IMR-90 (cell line): ENCODE results near the gene DDX6. TPM values are rescaled to one million over a fixed set of nuclear protein-coding genes. Genes with fewer than 3 reads are reported as not detected.

Experiments used
- ATAC-seq: fragments of 200-7000 bp; cut with Tn5 transposase; 2 replicates; pipeline ENCODE4 v1.9.1; 2020; ENCODE audit warnings: low read depth, mild to moderate bottlenecking, moderate library complexity
- BruUV-seq: library from RNA; stranded (reverse); fragments of 400-500 nt; replicated peaks from 2 replicates; lab custom pipeline; 2021; lab: Mats Ljungman, UMichigan
- CTCF ChIA-PET: fragments of 300-600 bp; formaldehyde crosslinking; extraction: SDS; loops from one replicate; lab custom pipeline; 2021; ENCODE audit warnings: antibody characterized with exemption; lab: Yijun Ruan, JAX
- POLR2A ChIA-PET: fragments of 300-600 bp; sonication (Branson Sonifier 250); formaldehyde crosslinking; loops from one replicate; lab custom pipeline; 2022; ENCODE audit warnings: antibody characterized with exemption; ENCODE audit not compliant: unreplicated experiment; lab: Charles Lee
- DNase-seq: peaks from one replicate; pipeline ENCODE4 v3.0.0; 2013
- H2AFZ ChIP-seq: replicated peaks from 2 replicates; pipeline ENCODE3; 2013; ENCODE audit warnings: low read length, mild to moderate bottlenecking; ENCODE audit not compliant: poor library complexity
- H2AK5ac ChIP-seq: 2 replicates; pipeline ENCODE4 v1.6.1; 2013; ENCODE audit warnings: low read depth, low read length, inconsistent platforms
- H2AK9ac ChIP-seq: replicated peaks from 2 replicates; pipeline ENCODE3; 2013; ENCODE audit warnings: mild to moderate bottlenecking, low read depth, low read length, moderate library complexity; ENCODE audit not compliant: poor library complexity
- H2BK120ac ChIP-seq: 2 replicates; pipeline ENCODE4 v1.6.1; 2013; ENCODE audit warnings: low read depth, low read length, inconsistent platforms
- H2BK15ac ChIP-seq: 3 replicates; pipeline ENCODE4 v1.6.1; 2013; ENCODE audit warnings: low read depth, low read length, inconsistent platforms
- H2BK20ac ChIP-seq: 2 replicates; pipeline ENCODE4 v1.6.1; 2013; ENCODE audit warnings: low read depth, mild to moderate bottlenecking, inconsistent platforms, low read length, moderate library complexity
- H2BK5ac ChIP-seq: 2 replicates; pipeline ENCODE4 v1.6.1; 2013; ENCODE audit warnings: mild to moderate bottlenecking, low read depth, low read length, inconsistent platforms; ENCODE audit not compliant: poor library complexity, severe bottlenecking
- H3K14ac ChIP-seq: replicated peaks from 2 replicates; pipeline ENCODE4 v1.6.1; 2013; ENCODE audit warnings: low read depth, low read length, inconsistent platforms
- H3K18ac ChIP-seq: 2 replicates; pipeline ENCODE4 v1.6.1; 2013; ENCODE audit warnings: low read depth, low read length, control low read depth
- H3K23ac ChIP-seq: 2 replicates; pipeline ENCODE4 v1.6.1; 2013; ENCODE audit warnings: low read depth, low read length, inconsistent platforms
- H3K27ac ChIP-seq: 2 replicates; pipeline ENCODE4 v1.5.1; 2013; ENCODE audit warnings: mild to moderate bottlenecking, control low read depth, low read length; ENCODE audit not compliant: insufficient read depth
- H3K27me3 ChIP-seq: 2 replicates; pipeline ENCODE4 v1.6.1; 2013; ENCODE audit warnings: low read length; ENCODE audit not compliant: control insufficient read depth, insufficient read depth
- H3K36me3 ChIP-seq: 2 replicates; pipeline ENCODE4 v1.6.1; 2013; ENCODE audit warnings: low read length, mixed read lengths; ENCODE audit not compliant: control insufficient read depth, insufficient read depth
- H3K4ac ChIP-seq: 2 replicates; pipeline ENCODE4 v1.6.1; 2013; ENCODE audit warnings: low read depth, low read length, inconsistent platforms
- H3K4me1 ChIP-seq: 2 replicates; pipeline ENCODE4 v1.6.1; 2013; ENCODE audit warnings: low read length, mixed read lengths; ENCODE audit not compliant: control insufficient read depth, insufficient read depth
- H3K4me2 ChIP-seq: 2 replicates; pipeline ENCODE4 v1.6.1; 2013; ENCODE audit warnings: low read depth, mild to moderate bottlenecking, control low read depth, low read length, moderate library complexity
- H3K4me3 ChIP-seq: 2 replicates; pipeline ENCODE4 v1.5.1; 2013; ENCODE audit warnings: low read depth, mild to moderate bottlenecking, control low read depth, low read length, moderate library complexity; ENCODE audit not compliant: insufficient read depth
- H3K56ac ChIP-seq: 2 replicates; pipeline ENCODE4 v1.6.1; 2013; ENCODE audit warnings: low read length, inconsistent platforms; ENCODE audit not compliant: insufficient read depth; ENCODE audit errors: extremely low read depth
- H3K79me1 ChIP-seq, 2 experiments: 2 replicates each; pipeline ENCODE4 v1.6.1; 2013; ENCODE audit warnings: low read length in 2 of 2, inconsistent platforms in 1 of 2, low read depth in 1 of 2
- H3K9ac ChIP-seq: 2 replicates; pipeline ENCODE4 v1.6.1; 2013; ENCODE audit warnings: low read depth, low read length, control low read depth
- H3K9me1 ChIP-seq: 2 replicates; pipeline ENCODE4 v1.6.1; 2013; ENCODE audit warnings: low read length, inconsistent platforms; ENCODE audit not compliant: insufficient read depth
- H3K9me3 ChIP-seq: 2 replicates; pipeline ENCODE4 v1.6.1; 2013; ENCODE audit warnings: low read length; ENCODE audit not compliant: control insufficient read depth, insufficient read depth
- H4K20me1 ChIP-seq: 2 replicates; pipeline ENCODE4 v1.6.1; 2013; ENCODE audit warnings: low read length, inconsistent platforms; ENCODE audit not compliant: insufficient read depth
- H4K5ac ChIP-seq: 2 replicates; pipeline ENCODE4 v1.6.1; 2013; ENCODE audit warnings: mild to moderate bottlenecking, low read depth, low read length, control low read depth
- H4K8ac ChIP-seq, 2 experiments: 2 replicates each; pipeline ENCODE4 v1.6.1; 2013; ENCODE audit warnings: low read depth in 2 of 2, low read length in 2 of 2, control low read depth in 1 of 2, inconsistent platforms in 1 of 2
- H4K91ac ChIP-seq: 2 replicates; pipeline ENCODE4 v1.6.1; 2013; ENCODE audit warnings: low read depth, low read length, inconsistent platforms; ENCODE audit not compliant: insufficient read depth
- CTCF ChIP-seq: conservative IDR thresholded peaks from 2 replicates; pipeline ENCODE4 v1.5.1; 2012; ENCODE audit warnings: mild to moderate bottlenecking, low read depth, low read length, improper control_type of control experiment
- MAFK ChIP-seq: IDR thresholded peaks from 2 replicates; pipeline ENCODE4 v1.6.1; 2012; ENCODE audit warnings: low read depth, low read length, improper control_type of control experiment
- NFE2L2 ChIP-seq: fragments of 150-350 bp; IDR thresholded peaks from 2 replicates; pipeline ENCODE4 v1.6.1; 2016; ENCODE audit warnings: low read depth, mild to moderate bottlenecking, low read length
- RCOR1 ChIP-seq: IDR thresholded peaks from 2 replicates; pipeline ENCODE4 v1.6.1; 2012; ENCODE audit warnings: mild to moderate bottlenecking, low read length, improper control_type of control experiment; ENCODE audit not compliant: insufficient replicate concordance
- USF2 ChIP-seq: fragments of 150-350 bp; IDR thresholded peaks from 2 replicates; pipeline ENCODE4 v1.6.1; 2017; ENCODE audit warnings: mild to moderate bottlenecking, antibody characterized with exemption, low read length, low read depth
- WGBS, 2 experiments: methylation state at CpG; one replicate each; pipeline versions ENCODE4 v1.1.5 to v1.1.7; 2013; ENCODE audit warnings: missing lambda C conversion rate in 2 of 2; ENCODE audit not compliant: insufficient read length in 1 of 2; ENCODE audit errors: extremely low coverage in 2 of 2; 5-methylcytosine and 5-hydroxymethylcytosine counted together
- dilution Hi-C: fragments of 300-500 bp; cut with HindIII; formaldehyde crosslinking; loops from one replicate; pipeline ENCODE4 v1.14.3; 2018; ENCODE audit warnings: low sequenced_read_pairs; ENCODE audit not compliant: unreplicated experiment
- in situ Hi-C: fragments of 300-500 bp; cut with MboI; formaldehyde crosslinking; loops from 3 replicates; pipeline ENCODE4 v1.14.3; 2019; ENCODE audit warnings: low sequenced_read_pairs, inconsistent platforms, mixed read lengths
- intact Hi-C: fragments of 100-400 bp; cut with micrococcal nuclease; formaldehyde crosslinking; loops from 2 replicates; pipeline ENCODE4 v1.10.0; 2022
- polyA plus RNA-seq, 3 experiments: library from polyadenylated mRNA; depleted of rRNA; stranded (reverse); fragments of >200 nt; gene quantifications; 2 replicates each; pipeline ENCODE4 v1.2.3, GENCODE V29; 2012; ENCODE audit warnings: low replicate concordance in 1 of 3
- total RNA-seq: library from RNA; depleted of rRNA; stranded (reverse); fragments of >200 nt; gene quantifications from 2 replicates; pipeline ENCODE4 v1.2.3, GENCODE V29; 2012
- TF ChIP-seq, protein P1 (sequence below): fragments of 150-350 bp; IDR thresholded peaks from 2 replicates; pipeline ENCODE4 v1.6.1; 2016; ENCODE audit warnings: low read depth, mild to moderate bottlenecking, low read length, moderate library complexity, borderline replicate concordance

DDX6 gene
- total and polyA plus RNA-seq, 2 of the 4 experiments (the other 2 are of a cell fraction): 19.2 to 197 TPM

- H3K14ac ChIP-seq: no peak overlapping the region
- H3K56ac ChIP-seq: no peak overlapping the region
- H2BK120ac ChIP-seq: no peak overlapping the region
- H3K4ac ChIP-seq: no peak overlapping the region
- intact Hi-C loops: no loop called here
- no peak overlapping the region for H3K4me3 ChIP-seq
- H2AK9ac ChIP-seq: no peak overlapping the region
- H2BK5ac ChIP-seq: no peak overlapping the region
- H2BK20ac ChIP-seq: no peak overlapping the region
- H4K20me1 ChIP-seq: no peaks in the 10 kb centered on the region; the same call in 1 of the 2 replicates
- H2AFZ ChIP-seq: peak overlapping the region; percentile 23
- no peaks in the 10 kb centered on the region; the same call in 1 of the 2 replicates for H3K27me3 ChIP-seq
- H4K8ac ChIP-seq: no peak overlapping the region
- no peak overlapping the region for H4K5ac ChIP-seq
- CTCF ChIA-PET: interaction anchor here (0.7 kb wide), 1 partner anchor 22 kb away, joined by 4 read pairs; no protein-coding TSS in a partner anchor
- no peak overlapping the region for H4K91ac ChIP-seq
- H3K79me1 ChIP-seq: no peaks in the 10 kb centered on the region
- no peak overlapping the region for H3K27ac ChIP-seq
- peaks cover 4% of the 10 kb centered on the region; the same call in 1 of the 2 replicates for H3K4me1 ChIP-seq
- no peaks in the 10 kb centered on the region for H3K36me3 ChIP-seq
- H3K23ac ChIP-seq: no peak overlapping the region
- BruUV-seq: no TSS peak
- no peak for DNase-seq
- no peaks in the 10 kb centered on the region for H3K9me3 ChIP-seq
- no peak overlapping the region for H3K4me2 ChIP-seq
- no peak for TF ChIP-seq MAFK
- no peak for TF ChIP-seq NFE2L2
- no peak for TF ChIP-seq USF2
- no peak for TF ChIP-seq CTCF
- TF ChIP-seq, protein P1, sequence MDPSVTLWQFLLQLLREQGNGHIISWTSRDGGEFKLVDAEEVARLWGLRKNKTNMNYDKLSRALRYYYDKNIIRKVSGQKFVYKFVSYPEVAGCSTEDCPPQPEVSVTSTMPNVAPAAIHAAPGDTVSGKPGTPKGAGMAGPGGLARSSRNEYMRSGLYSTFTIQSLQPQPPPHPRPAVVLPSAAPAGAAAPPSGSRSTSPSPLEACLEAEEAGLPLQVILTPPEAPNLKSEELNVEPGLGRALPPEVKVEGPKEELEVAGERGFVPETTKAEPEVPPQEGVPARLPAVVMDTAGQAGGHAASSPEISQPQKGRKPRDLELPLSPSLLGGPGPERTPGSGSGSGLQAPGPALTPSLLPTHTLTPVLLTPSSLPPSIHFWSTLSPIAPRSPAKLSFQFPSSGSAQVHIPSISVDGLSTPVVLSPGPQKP: no peak
- no peak for TF ChIP-seq RCOR1
- no peak overlapping the region for H3K9ac ChIP-seq
- H2AK5ac ChIP-seq: no peak overlapping the region
- no peak overlapping the region for H2BK15ac ChIP-seq
- in situ Hi-C loops: no loop called here
- peak; percentile 61 for ATAC-seq
- H3K18ac ChIP-seq: no peak overlapping the region
- WGBS, 2 experiments: no CpG with 5 or more reads among the region's 4 CpGs
- POLR2A ChIA-PET: no interaction called here
- dilution Hi-C loops: no loop called here
- 0 out of 2 replicates have a peak, but pooled peaks cover 2% of the 10 kb centered on the region for H3K9me1 ChIP-seq
Measured at GRCh38 chr11:118838905-118839553, 48.1 kb upstream of the DDX6 start.
